Prostate gland (tissue), 2 donors: ENCODE results near the gene FBXL7.

Experiments used
- POLR2AphosphoS5 ChIP-seq: sonication (generic); formaldehyde crosslinking; IDR thresholded peaks from one replicate; pipeline ENCODE4 v1.6.1; 2017; ENCODE audit warnings: antibody characterized with exemption
- TF ChIP-seq, protein P1 (sequence below), 4 experiments: fragments of 200-600 bp in 2 of 4; fragments of 450-650 bp in 2 of 4; sonication (generic) in 2 of 4; IDR thresholded peaks; 1 replicate in 3 of 4; 2 replicates in 1 of 4; pipeline ENCODE4 v1.5.1; 2016 to 2019; ENCODE audit warnings: antibody characterized with exemption in 4 of 4, mild to moderate bottlenecking in 2 of 4, moderate library complexity in 2 of 4

- TF ChIP-seq, protein P1, sequence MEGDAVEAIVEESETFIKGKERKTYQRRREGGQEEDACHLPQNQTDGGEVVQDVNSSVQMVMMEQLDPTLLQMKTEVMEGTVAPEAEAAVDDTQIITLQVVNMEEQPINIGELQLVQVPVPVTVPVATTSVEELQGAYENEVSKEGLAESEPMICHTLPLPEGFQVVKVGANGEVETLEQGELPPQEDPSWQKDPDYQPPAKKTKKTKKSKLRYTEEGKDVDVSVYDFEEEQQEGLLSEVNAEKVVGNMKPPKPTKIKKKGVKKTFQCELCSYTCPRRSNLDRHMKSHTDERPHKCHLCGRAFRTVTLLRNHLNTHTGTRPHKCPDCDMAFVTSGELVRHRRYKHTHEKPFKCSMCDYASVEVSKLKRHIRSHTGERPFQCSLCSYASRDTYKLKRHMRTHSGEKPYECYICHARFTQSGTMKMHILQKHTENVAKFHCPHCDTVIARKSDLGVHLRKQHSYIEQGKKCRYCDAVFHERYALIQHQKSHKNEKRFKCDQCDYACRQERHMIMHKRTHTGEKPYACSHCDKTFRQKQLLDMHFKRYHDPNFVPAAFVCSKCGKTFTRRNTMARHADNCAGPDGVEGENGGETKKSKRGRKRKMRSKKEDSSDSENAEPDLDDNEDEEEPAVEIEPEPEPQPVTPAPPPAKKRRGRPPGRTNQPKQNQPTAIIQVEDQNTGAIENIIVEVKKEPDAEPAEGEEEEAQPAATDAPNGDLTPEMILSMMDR (IDR thresholded peaks at IDR 0.05): no peak
- no peak for TF ChIP-seq POLR2AphosphoS5
Measured at GRCh38 chr5:15938186-15938585, 438.2 kb downstream of the FBXL7 start.
